CD4-positive, alpha-beta T cell treated with Interleukin-15 for 1 hour (primary cell): Measurements from ENCODE around the gene PLEKHA7.
A peak's percentile ranks its signal among the peaks of the same experiment; 100 is the strongest.

Source experiments
- DNase-seq: peaks from one replicate; pipeline ENCODE4 v3.0.0-alpha.2; 2020

PLEKHA7 gene

DNA sequence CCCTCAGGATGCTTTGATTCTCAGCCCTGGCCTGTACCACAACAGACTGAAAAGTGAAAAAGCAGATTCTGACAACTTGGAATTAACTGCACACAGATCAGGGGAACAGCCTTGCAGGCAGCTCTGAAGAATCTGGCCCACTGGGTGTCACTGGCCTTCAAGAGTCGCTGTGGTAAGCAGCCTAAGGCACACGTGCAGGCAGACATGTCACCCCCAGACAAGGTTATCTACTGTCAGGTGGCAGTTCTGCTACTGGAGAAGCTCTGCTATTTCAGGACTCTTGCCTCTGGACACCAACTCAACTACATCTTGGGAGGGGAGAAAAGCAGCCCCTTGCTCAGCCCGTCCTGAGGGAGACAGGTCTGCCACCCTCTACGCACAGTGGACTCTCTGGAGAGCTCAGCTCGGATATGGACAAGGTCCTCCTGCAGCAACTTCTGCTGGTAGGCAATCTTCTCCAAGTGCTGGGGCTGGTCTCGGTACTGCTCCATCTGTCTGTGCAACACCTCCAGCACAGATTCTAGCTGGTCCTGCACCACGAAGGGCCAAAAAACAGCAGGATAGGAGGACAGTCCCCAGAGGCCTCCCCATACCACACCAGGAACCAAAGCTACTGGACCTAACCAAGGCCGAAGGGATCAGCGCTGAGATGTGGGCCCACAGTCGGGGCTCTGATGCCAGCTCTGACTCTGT, 212.8 kb downstream of the PLEKHA7 start:
- DNase-seq = no peak

DNA sequence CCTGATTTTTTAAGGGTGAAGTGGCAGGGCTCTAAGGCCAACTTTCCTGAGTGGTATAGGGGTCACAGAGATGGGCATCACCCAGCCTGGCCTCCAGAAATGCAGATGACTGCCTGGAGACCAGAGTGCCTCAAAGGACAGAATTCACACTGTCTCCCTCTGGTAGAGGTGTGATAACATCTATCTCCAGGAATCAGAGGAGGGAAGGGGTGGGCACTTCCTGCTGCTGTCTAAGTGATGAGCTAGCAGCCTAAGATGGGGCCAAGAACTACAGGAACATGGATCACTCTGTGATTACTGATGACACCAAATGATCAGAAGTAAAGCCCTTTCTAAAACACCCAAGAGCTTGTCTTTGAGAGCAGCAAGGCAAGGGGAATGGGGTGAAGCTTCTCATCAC, 213.8 kb downstream of the PLEKHA7 start:
- no peak for DNase-seq

DNA sequence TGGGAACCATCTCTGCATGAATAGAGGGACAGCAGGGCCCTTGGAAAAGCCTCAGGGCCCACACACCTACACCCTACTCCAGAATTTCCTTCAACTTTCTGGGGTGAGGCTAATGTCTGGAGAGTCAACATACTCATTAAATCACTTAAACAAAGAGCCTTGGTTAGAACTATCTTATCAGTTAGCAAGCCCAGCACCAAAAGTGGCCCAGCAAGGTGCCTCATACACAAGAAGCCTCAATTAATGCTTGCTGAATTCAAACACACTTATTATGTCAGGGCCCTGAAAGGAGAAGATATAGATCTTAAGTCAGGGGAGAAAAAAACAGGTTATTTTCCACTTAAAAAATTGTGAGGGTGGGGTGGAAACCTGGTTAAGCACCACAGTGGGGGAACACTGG, 214.3 kb downstream of the PLEKHA7 start:
- no peak for DNase-seq

DNA sequence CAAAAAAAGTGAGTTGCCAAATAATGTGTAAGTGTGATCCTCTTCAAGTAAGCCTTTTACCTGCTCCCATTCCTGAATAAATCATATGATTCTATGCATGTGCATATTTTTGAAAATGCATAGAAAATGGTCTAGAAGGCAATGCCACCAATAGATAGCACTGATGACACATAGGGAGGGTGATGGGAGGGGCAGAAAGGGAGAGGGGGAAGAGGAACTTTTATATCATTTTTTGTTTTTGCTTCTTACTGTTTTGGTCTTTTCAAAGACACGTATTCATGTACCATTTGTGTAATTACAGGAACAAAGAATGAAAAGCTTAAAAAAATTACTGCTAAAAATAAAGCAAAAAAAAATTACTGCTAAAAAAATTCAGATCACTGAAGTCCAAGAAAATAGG, 215.0 kb downstream of the PLEKHA7 start:
- no peak for DNase-seq

DNA sequence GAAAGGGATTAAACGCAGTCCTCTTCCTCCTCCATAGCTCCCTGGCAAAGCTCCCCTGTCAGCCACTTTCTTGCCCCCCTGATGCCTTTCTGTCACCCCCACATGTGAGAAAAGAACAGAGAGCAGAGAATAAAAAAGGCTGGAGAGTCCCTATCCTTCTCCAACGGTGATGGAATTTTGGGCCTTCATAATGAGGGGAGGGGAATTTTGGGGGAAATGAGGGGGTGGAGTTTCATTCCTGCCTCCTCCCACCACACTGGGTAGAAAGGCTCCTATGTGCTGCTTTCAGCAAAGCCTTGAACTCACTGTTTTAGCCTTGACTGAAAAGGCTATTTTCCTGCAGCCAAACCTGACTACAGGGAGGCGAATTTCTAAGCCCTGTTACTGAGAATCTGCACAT, 216.4 kb downstream of the PLEKHA7 start:
- DNase-seq = no peak

DNA sequence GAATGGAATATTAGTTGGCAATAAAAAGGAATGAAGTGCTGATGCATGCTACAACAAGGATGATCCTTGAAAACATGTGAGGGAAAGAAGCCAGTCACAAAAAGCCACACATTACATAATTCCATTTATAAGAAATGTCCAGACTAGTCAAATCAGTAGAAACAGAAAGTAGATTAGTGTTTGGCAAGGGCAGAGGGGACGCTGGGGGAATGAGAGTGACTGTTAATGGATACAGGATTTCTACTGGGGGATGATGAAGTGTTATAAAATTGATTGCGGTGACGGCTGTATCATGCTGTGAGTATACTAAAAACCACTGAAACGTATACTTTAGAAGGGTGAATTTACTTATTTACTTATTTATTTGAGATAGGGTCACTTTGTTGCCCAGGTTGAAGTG, 217.9 kb downstream of the PLEKHA7 start:
- no peak for DNase-seq

DNA sequence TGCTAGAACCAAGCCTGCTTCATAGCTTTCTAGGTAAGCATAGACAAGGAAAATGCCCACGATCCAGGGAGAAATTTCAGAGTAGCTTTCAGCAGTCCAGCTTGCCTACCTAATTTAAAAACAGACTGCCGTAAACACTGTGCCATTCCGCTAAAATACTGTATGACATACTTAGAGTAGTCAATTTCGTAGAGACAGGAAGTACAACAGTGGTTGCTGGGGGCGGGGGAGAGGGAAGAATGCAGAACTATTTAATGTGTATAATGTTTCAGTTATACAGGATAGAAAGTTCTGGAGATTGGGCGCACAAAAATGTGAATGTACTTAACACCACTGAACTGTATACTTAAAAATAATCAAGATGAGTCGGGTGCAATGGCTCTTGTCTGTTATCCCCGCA, 219.1 kb downstream of the PLEKHA7 start:
- DNase-seq = no peak

DNA sequence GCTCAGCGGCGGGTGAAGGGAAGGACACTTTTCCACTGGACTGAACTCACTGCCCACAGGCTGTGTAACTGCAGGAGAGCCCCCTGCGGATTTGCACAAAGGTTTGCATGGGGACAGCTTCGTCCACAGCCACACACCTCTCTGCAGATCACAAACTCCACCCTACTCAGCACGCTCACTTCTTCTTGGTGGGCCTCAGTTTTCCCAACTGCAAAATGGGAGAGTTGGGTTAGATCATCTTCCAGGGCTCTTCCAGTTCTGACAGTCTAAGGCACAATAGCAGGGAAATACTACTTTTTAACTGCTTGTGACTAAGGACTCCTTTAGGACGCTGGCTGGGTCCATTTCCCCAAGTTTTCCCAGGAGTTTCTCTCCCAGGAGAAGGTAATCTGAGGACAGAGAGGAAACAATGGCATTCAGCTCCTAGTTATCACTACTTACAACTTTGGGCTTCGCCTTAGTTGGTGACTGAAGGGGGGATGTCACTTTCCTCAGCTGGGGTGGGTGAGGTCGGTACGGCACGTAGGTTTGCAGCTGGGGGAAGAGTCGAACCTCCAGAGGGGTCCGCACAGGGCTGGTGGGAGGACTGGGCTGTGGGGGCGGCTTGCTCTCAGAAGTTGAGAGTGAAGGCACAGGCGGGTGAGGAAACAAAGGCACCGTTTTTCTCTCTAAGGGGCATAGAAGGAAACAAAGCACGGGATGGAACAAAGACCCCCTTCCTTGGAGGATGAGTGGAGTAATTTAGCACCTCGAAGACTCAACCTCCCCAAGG, 220.0 kb downstream of the PLEKHA7 start:
- DNase-seq = no peak

DNA sequence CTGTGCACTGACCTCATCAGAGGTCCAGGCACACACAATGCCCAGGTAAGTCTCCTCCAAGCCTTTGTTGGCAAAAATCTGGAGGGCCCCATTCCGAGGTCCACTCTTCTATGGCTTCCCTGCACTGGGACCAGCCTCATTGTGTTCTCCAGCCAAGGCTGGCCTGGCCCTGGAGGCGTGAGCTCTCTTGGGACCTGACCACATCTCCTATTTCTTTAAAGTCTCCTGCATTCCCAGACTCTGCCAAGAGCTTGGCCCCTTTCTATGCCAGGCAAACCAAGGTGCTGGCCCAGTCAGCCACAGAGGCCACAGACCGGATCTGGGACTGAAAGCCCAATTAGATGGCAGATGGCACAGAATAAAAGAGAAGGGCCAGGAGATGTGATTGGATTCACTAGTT, 220.7 kb downstream of the PLEKHA7 start:
- no peak for DNase-seq

DNA sequence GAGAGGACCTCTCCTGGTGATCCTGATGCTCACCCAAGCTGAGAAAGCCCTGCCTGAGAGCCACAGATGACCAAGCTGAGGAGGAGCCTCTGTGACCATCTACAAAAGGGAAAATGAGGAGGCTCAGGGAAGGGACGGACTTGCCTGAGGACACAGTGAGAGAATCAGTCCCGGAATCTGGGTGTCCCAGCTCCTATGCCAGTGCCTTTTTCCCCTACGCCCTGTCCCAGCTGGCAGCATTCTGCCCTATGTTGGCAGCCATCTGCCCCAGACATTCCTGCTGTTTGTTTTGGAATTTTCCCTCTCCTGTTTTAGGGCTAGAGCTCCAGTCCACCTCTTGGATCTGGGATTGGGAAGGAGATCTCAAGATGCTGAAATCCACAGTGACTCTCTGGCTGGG, 221.2 kb downstream of the PLEKHA7 start:
- DNase-seq = no peak

DNA sequence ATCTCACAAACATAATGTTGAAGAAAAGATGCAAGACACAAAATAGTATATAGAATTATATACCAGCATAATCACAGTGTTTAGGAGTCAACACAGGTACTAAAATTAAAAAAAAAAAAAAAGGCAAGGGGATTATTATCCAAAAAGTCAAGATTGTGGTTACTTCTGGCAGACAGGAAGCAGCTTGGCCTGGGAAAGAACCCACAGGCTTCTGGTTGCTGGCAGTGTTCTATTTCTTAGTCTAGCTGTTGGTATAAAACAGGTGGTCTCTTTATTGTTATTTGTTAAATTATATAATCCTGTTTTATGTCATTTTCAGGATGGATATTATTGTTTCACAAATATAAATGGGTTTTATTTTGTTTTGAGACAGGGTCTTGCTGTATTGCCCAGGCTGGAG, 221.8 kb downstream of the PLEKHA7 start:
- DNase-seq = no peak

DNA sequence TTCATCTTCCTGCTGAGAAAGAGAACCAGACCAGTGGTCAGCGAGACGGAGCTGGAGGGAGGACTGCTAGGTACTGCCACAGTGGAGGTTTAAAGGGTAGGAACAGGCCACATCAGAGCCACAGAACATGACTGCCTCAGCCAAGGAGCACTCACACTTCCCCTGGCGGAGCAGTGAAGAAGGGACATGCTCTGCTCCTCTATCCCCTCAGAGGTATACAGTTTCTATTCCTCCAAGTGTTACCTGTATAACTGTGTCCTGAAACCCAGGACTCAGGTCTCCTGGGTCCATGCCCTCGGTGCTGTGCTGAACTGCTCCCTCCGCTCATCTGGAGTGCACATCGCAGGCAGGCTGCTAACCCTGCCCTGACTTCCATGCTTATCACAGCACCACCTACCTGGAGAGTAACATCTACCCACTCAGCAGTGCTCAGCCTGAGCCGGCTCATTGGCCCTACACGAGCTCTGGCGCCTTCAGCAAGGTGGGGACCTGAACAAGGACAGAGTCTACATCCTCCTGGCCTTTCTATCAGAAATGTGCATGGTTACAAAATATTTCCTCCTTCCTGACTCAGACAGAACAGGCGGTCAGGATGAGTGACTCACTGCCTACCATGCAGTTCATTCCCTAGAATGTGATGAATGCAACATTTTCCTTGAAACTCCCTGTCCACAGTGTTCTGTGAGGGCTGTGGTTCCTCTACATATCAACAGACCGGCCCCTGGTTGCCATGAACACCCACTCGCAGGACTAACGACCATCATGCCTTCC, 222.8 kb downstream of the PLEKHA7 start:
- peak; percentile 40 for DNase-seq

DNA sequence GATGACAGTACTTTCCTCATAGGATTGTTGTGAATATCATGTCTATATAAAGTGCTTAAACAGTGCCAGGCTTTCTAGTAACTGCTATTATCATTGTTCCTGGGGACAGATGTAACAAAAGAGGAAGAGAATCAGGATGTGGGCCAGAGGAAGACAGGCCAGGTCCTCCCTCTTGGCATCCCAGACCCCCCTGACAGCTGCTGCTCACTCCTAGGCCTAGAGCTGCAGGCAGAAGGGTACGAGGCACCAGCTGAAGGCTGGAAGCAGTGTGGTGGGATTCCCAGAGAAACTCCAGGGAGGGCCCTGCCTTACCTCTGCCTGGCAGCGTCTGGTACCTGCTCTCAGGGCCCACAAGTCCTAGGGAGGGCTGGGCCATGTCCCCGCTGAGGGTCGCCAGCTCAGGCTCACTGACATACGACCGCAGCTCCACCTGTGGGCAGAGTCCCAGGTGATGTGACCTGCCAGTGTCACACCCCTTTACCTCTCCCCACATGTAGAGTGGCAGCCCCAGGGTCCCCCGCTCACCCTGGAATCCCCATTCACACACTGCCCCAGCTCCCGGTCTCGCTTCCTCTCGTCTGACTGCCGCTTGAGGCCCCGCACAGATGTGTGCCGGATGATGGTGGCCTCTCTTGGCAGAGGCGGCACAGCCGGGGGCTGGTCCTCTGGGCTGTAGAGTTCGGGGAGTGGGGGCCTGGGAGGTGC, 223.6 kb downstream of the PLEKHA7 start:
- no peak for DNase-seq

DNA sequence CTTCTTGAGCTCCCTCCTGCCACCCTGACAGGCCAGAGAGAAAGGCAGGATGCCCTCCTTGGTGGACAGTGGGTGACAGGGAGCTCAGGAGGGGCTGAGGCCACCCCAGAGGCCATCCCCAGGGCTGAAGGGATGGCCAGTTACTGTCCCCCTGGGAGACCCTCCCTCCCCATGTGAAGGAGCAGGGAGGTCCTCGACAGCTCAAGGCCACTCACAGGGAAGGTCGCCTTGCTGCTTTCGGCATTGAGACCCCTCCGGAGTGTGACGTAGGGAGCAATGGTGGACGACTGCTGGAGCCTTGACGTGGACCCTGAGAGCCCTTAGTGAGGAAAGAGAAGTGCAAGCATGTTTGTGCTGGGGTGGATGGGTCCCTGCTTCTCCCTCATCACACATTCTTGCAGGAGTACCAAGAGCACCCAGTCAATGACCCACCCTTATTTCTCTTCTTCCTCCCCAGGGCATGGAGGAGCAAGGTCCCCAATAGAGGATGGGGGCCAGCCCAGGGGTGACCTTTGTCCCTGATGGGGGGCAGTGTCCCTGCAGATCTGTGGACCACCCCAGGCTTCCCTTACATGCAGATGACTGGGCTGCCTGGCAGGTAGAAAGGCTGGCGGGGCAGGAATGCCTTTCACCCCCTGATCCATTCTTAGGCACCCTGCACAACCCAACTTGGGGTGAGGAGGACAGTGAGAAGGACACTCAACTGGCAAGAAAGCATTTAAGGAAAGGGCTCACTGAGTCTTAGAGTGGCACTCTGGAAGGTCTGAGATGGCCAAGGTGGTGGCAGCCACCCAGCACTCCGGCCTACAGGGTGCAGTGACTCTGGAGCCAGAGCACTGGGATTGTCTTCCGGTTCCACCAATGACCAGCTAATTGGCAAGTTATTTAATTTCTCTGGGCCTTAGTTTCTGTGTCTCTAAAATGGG, 224.4 kb downstream of the PLEKHA7 start:
- DNase-seq = no peak

DNA sequence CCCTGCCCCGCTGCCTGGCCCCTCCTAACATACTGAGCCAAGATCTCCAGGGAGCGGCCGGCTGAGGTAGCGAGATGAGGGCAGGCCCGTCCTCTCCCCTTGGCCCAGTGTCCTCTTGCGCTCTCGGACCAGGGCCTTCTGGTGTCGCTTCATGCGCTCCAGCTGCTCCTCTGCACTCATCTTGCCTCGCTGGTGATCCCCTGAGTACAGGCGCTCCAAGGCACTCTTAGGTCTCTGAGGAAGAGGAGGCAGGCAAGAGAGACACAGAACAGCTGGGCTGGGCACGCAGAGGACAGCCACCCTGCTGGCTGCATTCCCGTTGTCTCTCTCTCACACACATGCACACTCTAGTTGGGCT, 225.2 kb downstream of the PLEKHA7 start:
- no peak for DNase-seq

DNA sequence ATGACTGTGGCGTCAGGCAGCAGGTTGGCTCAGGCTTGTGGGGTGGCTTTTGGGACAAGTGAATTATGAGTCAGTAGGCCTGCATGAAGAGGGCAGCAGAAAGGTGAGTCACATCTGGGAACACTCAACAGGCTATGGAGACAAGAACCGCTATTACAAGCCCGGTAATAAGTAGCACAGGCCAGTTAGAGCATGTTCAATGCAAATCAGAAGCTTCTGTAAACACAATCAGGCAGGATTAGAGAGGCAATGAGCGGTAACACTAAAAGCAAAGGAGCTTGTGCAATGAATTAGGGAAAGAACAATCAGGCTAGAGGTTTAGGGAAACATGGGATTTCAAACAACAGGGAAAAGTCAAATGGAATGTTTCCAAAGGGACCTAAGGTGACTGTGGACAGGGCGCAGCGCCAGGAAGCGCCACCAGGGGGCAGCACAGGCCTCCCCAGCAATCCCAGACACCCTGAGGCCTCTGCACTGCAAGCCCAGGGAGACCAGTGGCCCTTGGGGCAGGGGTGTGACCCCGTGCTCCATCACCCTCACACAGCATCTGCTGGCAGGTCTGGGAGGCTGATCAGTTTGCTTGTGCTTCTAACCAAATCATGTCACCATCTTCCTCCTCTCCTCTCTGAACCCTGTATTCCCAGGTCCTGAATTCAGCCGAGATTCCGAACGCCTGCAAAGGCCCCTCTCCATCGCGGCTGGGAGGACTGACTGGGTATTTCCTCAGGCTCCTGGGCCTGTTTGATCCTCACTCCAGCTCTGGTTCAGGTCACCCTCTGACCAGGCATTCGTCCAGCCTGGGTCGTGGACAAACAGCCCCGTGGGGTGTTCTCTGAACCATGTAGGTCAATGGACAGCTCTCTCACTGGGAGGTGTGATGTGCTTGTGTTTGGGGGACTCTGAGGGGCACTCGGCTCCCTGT, 225.8 kb downstream of the PLEKHA7 start:
- DNase-seq = peak; percentile 54

DNA sequence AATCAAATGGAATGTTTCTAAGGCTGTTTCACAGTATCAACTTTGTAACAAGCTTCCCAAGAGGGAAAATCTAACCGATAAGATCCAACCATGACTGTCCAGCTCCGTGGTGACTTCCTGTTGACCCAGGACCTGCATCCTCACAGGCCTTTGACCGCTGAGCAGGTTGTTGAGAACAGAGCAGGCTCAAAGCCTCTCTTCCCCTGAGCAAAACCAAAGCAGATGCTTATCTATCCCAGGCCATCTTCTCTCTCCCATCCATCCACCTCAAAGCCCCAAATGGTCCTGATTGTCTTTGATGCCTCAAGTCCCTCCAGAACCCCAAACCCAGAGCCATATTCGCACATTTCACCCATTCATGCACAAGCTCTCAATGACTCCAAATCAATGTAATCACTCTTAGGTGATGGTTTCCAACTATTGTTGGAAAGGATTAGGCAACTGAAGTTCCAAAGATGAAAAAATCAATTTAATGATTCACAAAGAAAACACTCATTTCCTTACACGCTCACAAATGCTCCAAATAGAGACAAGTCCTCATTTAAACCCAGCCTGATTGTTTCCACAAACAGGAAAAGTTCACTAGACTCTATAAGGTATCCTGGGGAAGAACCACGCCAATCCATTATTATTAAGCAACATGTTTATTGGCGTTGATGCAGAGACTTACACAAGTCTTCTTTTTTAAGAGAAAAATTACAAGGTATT, 227.0 kb downstream of the PLEKHA7 start:
- DNase-seq = no peak

DNA sequence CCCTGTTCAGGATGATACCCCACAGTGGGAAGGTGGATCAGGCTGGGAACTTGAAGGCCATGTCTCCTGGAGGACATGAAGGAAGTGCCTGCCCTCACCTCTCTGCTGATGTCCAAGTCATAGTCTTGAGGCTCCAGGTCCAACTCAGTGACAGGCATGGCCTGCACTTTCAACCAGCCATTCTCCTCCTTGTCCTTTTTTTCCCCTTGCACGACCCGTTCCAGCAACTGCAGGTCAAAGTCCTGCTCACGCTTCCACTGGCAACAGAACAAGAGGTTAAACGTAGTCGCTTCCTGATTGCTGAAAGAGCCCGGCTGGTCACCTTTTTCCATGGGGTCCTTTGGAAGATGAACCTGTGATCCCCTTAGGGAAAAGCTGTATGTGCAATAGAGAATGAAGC, 228.1 kb downstream of the PLEKHA7 start:
- DNase-seq = no peak

DNA sequence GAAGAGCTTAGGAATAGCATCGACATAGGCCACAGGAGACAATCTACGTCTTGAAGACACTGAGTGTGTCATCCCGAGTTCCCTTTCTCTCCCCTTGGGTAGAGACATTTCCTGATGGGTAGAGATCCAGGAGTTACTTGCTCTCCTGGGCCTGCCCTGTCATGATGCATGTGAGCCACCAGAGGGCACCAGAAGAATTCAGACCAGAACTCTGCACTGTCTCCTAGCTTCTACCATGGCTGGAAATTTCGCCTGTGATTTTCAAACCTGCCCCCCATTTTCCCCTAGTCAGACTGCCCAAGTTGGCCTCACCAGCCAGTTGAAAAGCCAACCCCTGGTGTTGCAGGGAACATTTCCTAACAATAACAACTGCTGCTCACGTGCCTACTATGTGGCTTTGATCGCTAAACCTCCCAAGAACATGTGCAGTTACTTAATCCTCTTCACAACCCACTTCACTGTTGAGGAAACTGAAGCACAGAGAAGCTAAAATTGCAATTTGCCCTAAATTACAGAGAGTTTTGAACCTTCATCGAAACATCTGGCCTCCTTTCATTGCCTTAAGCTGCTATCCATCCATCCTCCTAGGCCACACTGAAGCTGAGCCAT, 228.6 kb downstream of the PLEKHA7 start:
- DNase-seq = peak; percentile 47

DNA sequence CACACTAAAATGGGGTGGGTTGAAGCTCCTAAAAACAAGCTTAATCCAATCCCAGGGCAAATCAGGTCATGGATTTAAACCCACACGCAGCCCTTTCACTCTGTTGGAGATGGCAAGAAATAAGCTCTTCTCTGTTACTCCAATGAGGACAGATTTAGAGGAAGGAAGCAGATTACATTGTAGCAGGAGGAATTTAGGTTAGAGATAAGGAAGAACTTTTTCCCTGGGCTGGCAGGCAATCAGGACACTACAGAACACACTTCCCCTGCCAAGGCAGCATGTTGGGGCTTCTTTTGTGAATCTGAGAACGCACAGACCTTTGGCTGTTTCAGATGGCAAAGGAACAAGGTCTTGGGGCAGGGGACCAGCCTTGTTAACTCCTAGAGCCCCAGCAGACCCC, 229.5 kb downstream of the PLEKHA7 start:
- no peak for DNase-seq
